ENCODE data around the gene PSMA1. TPM values are rescaled to one million over a fixed set of nuclear protein-coding genes. Genes with fewer than 3 reads are reported as not detected.

Gene PSMA1
- polyA plus RNA-seq, 3 donors: 163 to 228 (median 201) TPM

DNA sequence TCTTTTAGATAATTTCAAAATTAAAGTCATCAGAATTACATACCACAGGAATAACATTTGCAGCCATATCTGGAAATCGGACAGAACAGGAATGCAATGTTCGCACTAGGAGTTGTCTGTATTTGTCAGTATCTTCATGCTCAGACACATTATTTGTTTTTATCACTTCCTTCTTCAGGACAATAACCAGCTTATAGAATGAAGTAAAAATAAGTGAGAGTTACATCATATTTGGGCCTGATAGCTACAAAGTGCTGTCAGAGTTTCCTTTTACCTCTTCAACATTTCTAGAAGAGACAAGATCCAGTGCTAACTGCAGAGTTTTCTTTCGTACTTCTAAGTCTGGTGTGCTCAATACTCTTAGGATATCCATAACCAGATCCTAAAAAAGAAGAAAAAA lies 39.5 kb downstream of the PSMA1 start:
- no CpG with 5 or more reads among the region's 3 CpGs for WGBS (ENCODE audit: insufficient coverage)
- Histone ChIP-seq H2AFZ (ENCODE audit: insufficient read depth, low read depth, low read length, poor library complexity, severe bottlenecking) (no peak overlapping the region), H3K4me3 (replicated peaks in 1 of 3; ENCODE audit: low read depth in 2 of 3, low read length in 3 of 3) (no peak overlapping the region), H4K20me1 (ENCODE audit: insufficient read depth, low read length) (peaks cover 39% of the 10 kb centered on the region), H3K4me2 (replicated peaks; ENCODE audit: extremely low read depth, low read length, poor library complexity, severe bottlenecking) (no peak overlapping the region), H3K79me2 (ENCODE audit: insufficient read depth, low read length) (no peaks in the 10 kb centered on the region), H3K9ac (ENCODE audit: insufficient read depth, low read length, poor library complexity, severe bottlenecking) (no peak overlapping the region), H3K36me3 (replicated peaks in 1 of 2; ENCODE audit: control insufficient read depth in 1 of 2, insufficient read depth in 2 of 2, low read length in 2 of 2) (peaks cover 97 to 100% of the 10 kb centered on the region in 2 donors), H3K27ac (ENCODE audit: low read depth in 1 of 2, low read length in 2 of 2) (no peak overlapping the region), H3K27me3 (ENCODE audit: control insufficient read depth in 2 of 2, insufficient read depth in 2 of 2, low read length in 2 of 2) (no peaks in the 10 kb centered on the region), H3K9me3 (replicated peaks in 1 of 2; ENCODE audit: control insufficient read depth in 1 of 2, insufficient read depth in 1 of 2, low read length in 2 of 2) (no peaks in the 10 kb centered on the region), H3K4me1 (ENCODE audit: control insufficient read depth in 1 of 2, insufficient read depth in 2 of 2, low read length in 2 of 2) (no peaks in the 10 kb centered on the region)
- Mint-ChIP-seq H3K4me3 (no peak overlapping the region), H3K4me1 (no peaks in the 10 kb centered on the region), H3K27me3 (ENCODE audit: low read depth in 3 of 3) (no peaks in the 10 kb centered on the region), H3K36me3 (peaks cover 80 to 96% of the 10 kb centered on the region in 2 donors), H3K9me3 (no peaks in the 10 kb centered on the region), H3K27ac (no peak overlapping the region)
- DNase-seq: no peak
- TF ChIP-seq, protein P1, sequence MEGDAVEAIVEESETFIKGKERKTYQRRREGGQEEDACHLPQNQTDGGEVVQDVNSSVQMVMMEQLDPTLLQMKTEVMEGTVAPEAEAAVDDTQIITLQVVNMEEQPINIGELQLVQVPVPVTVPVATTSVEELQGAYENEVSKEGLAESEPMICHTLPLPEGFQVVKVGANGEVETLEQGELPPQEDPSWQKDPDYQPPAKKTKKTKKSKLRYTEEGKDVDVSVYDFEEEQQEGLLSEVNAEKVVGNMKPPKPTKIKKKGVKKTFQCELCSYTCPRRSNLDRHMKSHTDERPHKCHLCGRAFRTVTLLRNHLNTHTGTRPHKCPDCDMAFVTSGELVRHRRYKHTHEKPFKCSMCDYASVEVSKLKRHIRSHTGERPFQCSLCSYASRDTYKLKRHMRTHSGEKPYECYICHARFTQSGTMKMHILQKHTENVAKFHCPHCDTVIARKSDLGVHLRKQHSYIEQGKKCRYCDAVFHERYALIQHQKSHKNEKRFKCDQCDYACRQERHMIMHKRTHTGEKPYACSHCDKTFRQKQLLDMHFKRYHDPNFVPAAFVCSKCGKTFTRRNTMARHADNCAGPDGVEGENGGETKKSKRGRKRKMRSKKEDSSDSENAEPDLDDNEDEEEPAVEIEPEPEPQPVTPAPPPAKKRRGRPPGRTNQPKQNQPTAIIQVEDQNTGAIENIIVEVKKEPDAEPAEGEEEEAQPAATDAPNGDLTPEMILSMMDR (IDR thresholded peaks at IDR 0.05): no peak
- intact Hi-C loops (cut with micrococcal nuclease): no loop called here

GRCh38 chr11:14471127-14471526 lies 49.1 kb downstream of the PSMA1 start:
- Mint-ChIP-seq H3K4me1 (no peaks in the 10 kb centered on the region), H3K4me3 (no peak overlapping the region), H3K9me3 (no peaks in the 10 kb centered on the region), H3K27ac (no peak overlapping the region), H3K27me3 (ENCODE audit: low read depth in 3 of 3) (no peaks in the 10 kb centered on the region), H3K36me3 (peaks cover 83 to 95% of the 10 kb centered on the region in 2 donors)
- H4K20me1 ChIP-seq (ENCODE audit: insufficient read depth, low read length): peaks cover 25% of the 10 kb centered on the region
- intact Hi-C loops (cut with micrococcal nuclease): no loop called here
- H3K27me3 ChIP-seq (ENCODE audit: control insufficient read depth in 2 of 2, insufficient read depth in 2 of 2, low read length in 2 of 2): no peaks in the 10 kb centered on the region
- no peak overlapping the region for H3K27ac ChIP-seq (ENCODE audit: low read depth in 1 of 2, low read length in 2 of 2)
- no peak overlapping the region for H2AFZ ChIP-seq (ENCODE audit: insufficient read depth, low read depth, low read length, poor library complexity, severe bottlenecking)
- no peaks in the 10 kb centered on the region for H3K4me1 ChIP-seq (ENCODE audit: control insufficient read depth in 1 of 2, insufficient read depth in 2 of 2, low read length in 2 of 2)
- H3K4me2 ChIP-seq (replicated peaks; ENCODE audit: extremely low read depth, low read length, poor library complexity, severe bottlenecking): no peak overlapping the region
- no peak overlapping the region for H3K9ac ChIP-seq (ENCODE audit: insufficient read depth, low read length, poor library complexity, severe bottlenecking)
- peaks cover 99% of the 10 kb centered on the region in 2 donors for H3K36me3 ChIP-seq (replicated peaks in 1 of 2; ENCODE audit: control insufficient read depth in 1 of 2, insufficient read depth in 2 of 2, low read length in 2 of 2)
- TF ChIP-seq, protein P1 (IDR thresholded peaks at IDR 0.05): no peak
- no CpG with 5 or more reads among the region's 1 CpG for WGBS (ENCODE audit: insufficient coverage)
- no peaks in the 10 kb centered on the region for H3K79me2 ChIP-seq (ENCODE audit: insufficient read depth, low read length)
- H3K4me3 ChIP-seq (replicated peaks in 1 of 3; ENCODE audit: low read depth in 2 of 3, low read length in 3 of 3): no peak overlapping the region
- no peaks in the 10 kb centered on the region for H3K9me3 ChIP-seq (replicated peaks in 1 of 2; ENCODE audit: control insufficient read depth in 1 of 2, insufficient read depth in 1 of 2, low read length in 2 of 2)
- DNase-seq: no peak

Data from CD14-positive monocyte (primary cell).